H9 (cell line): ENCODE measurements around the gene MRPS18B. TPM values are rescaled to one million over a fixed set of nuclear protein-coding genes. Genes with fewer than 3 reads are reported as not detected.
"Not testable (repeated sequence)": the region's sequence is repeated elsewhere in the genome, so short reads cannot be mapped to it uniquely, and the experiment has no call there.

Experiments
- DNase-seq: peaks from one replicate; pipeline ENCODE4 v3.0.0-alpha.2; 2017
- H2AFZ ChIP-seq: one replicate; pipeline ENCODE4 v1.6.1; 2013; ENCODE audit warnings: mild to moderate bottlenecking, low read length, control low read depth, moderate library complexity
- H2AK5ac ChIP-seq: 2 replicates; pipeline ENCODE4 v1.6.1; 2013; ENCODE audit warnings: low read length, control low read depth, mixed read lengths; ENCODE audit not compliant: insufficient read length
- H2BK120ac ChIP-seq: one replicate; pipeline ENCODE4 v1.6.1; 2013; ENCODE audit warnings: low read depth, mild to moderate bottlenecking, low read length, control low read depth, inconsistent platforms; ENCODE audit not compliant: poor library complexity, severe bottlenecking
- H2BK12ac ChIP-seq: 2 replicates; pipeline ENCODE4 v1.6.1; 2013; ENCODE audit warnings: low read length, control low read depth, mixed read lengths, low read depth; ENCODE audit not compliant: insufficient read length
- H2BK15ac ChIP-seq: 2 replicates; pipeline ENCODE4 v1.6.1; 2013; ENCODE audit warnings: low read depth, low read length, control low read depth
- H2BK20ac ChIP-seq: one replicate; pipeline ENCODE4 v1.6.1; 2013; ENCODE audit warnings: low read depth, mild to moderate bottlenecking, low read length, control low read depth, inconsistent platforms; ENCODE audit not compliant: poor library complexity, severe bottlenecking
- H2BK5ac ChIP-seq: 2 replicates; pipeline ENCODE4 v1.6.1; 2013; ENCODE audit warnings: low read length, control low read depth, mixed read lengths; ENCODE audit not compliant: insufficient read length
- H3K14ac ChIP-seq: 2 replicates; pipeline ENCODE4 v1.6.1; 2013; ENCODE audit warnings: low read length, control low read depth; ENCODE audit not compliant: insufficient read depth
- H3K18ac ChIP-seq: 2 replicates; pipeline ENCODE4 v1.6.1; 2013; ENCODE audit warnings: low read depth, mild to moderate bottlenecking, mixed read lengths, low read length, control low read depth; ENCODE audit not compliant: insufficient read length
- H3K23ac ChIP-seq: 2 replicates; pipeline ENCODE4 v1.6.1; 2013; ENCODE audit warnings: low read length, control low read depth, mixed read lengths, low read depth; ENCODE audit not compliant: insufficient read length
- H3K23me2 ChIP-seq: 2 replicates; pipeline ENCODE4 v1.6.1; 2013; ENCODE audit warnings: low read depth, mild to moderate bottlenecking, mixed read lengths, low read length, control low read depth; ENCODE audit not compliant: insufficient read length, poor library complexity, severe bottlenecking
- H3K27ac ChIP-seq: 2 replicates; pipeline ENCODE4 v1.5.1; 2013; ENCODE audit warnings: low read length, control low read depth, mixed read lengths, low read depth; ENCODE audit not compliant: insufficient read length
- H3K27me3 ChIP-seq: 2 replicates; pipeline ENCODE4 v1.6.1; 2013; ENCODE audit warnings: low read length, control low read depth, inconsistent platforms; ENCODE audit not compliant: insufficient read depth
- H3K4ac ChIP-seq: 2 replicates; pipeline ENCODE4 v1.6.1; 2013; ENCODE audit warnings: low read depth, mild to moderate bottlenecking, control low read depth, inconsistent platforms, low read length, moderate library complexity
- H3K4me1 ChIP-seq: 2 replicates; pipeline ENCODE4 v1.6.1; 2013; ENCODE audit warnings: low read length, control low read depth, inconsistent platforms; ENCODE audit not compliant: insufficient read depth
- H3K4me2 ChIP-seq: 2 replicates; pipeline ENCODE4 v1.6.1; 2013; ENCODE audit warnings: low read length, control low read depth, mixed read lengths; ENCODE audit not compliant: insufficient read length, insufficient read depth
- H3K56ac ChIP-seq: 2 replicates; pipeline ENCODE4 v1.6.1; 2013; ENCODE audit warnings: low read depth, mild to moderate bottlenecking, mixed read lengths, low read length, control low read depth; ENCODE audit not compliant: insufficient read length
- H3K79me1 ChIP-seq: 2 replicates; pipeline ENCODE4 v1.6.1; 2013; ENCODE audit warnings: low read depth, mild to moderate bottlenecking, moderate library complexity, low read length, control low read depth, inconsistent platforms; ENCODE audit not compliant: insufficient read depth, poor library complexity, severe bottlenecking
- H3K79me2 ChIP-seq: 2 replicates; pipeline ENCODE4 v1.6.1; 2013; ENCODE audit warnings: low read length, control low read depth, inconsistent platforms; ENCODE audit not compliant: insufficient read depth
- H3K9ac ChIP-seq: 2 replicates; pipeline ENCODE4 v1.6.1; 2013; ENCODE audit warnings: low read length, control low read depth, mixed read lengths; ENCODE audit not compliant: insufficient read length; ENCODE audit errors: extremely low read depth
- H3K9me3 ChIP-seq: one replicate; pipeline ENCODE4 v1.6.1; 2013; ENCODE audit warnings: low read depth, low read length, inconsistent platforms; ENCODE audit not compliant: control insufficient read depth
- H3T11ph ChIP-seq: one replicate; pipeline ENCODE4 v1.6.1; 2013; ENCODE audit warnings: mild to moderate bottlenecking, low read length, control low read depth, inconsistent platforms
- H4K20me1 ChIP-seq: one replicate; pipeline ENCODE4 v1.6.1; 2013; ENCODE audit not compliant: control insufficient read depth, insufficient read length, insufficient read depth
- H4K5ac ChIP-seq: 2 replicates; pipeline ENCODE4 v1.6.1; 2013; ENCODE audit warnings: low read depth, mild to moderate bottlenecking, mixed read lengths, low read length, control low read depth; ENCODE audit not compliant: insufficient read length
- H4K8ac ChIP-seq: replicated peaks from 2 replicates; pipeline ENCODE4 v1.6.1; 2013; ENCODE audit warnings: low read length, control low read depth, mixed read lengths, low read depth; ENCODE audit not compliant: insufficient read length
- H4K91ac ChIP-seq: 2 replicates; pipeline ENCODE4 v1.6.1; 2013; ENCODE audit warnings: low read depth, mild to moderate bottlenecking, moderate library complexity, mixed read lengths, low read length, control low read depth; ENCODE audit not compliant: insufficient read length
- H3K27ac Mint-ChIP-seq, 3 experiments: 2 replicates in 2 of 3; 3 replicates in 1 of 3; pipeline ENCODE4 v1.8.0; 2020 to 2021; ENCODE audit warnings: mixed read lengths in 3 of 3, mild to moderate bottlenecking in 1 of 3, moderate library complexity in 1 of 3
- H3K27me3 Mint-ChIP-seq: 2 replicates; pipeline ENCODE4 v1.8.0; 2021; ENCODE audit warnings: low read depth, mild to moderate bottlenecking, moderate library complexity, mixed read lengths
- H3K36me3 Mint-ChIP-seq, 3 experiments: 2 replicates in 2 of 3; 3 replicates in 1 of 3; pipeline ENCODE4 v1.8.0; 2020 to 2021; ENCODE audit warnings: low read depth in 3 of 3, mixed read lengths in 3 of 3; ENCODE audit not compliant: insufficient read depth in 1 of 3
- H3K4me1 Mint-ChIP-seq, 2 experiments: 2 replicates each; pipeline ENCODE4 v1.8.0; 2020; ENCODE audit warnings: mixed read lengths in 2 of 2
- H3K4me3 Mint-ChIP-seq, 2 experiments: 2 replicates in 1 of 2; 3 replicates in 1 of 2; pipeline ENCODE4 v1.8.0; 2020 to 2021; ENCODE audit warnings: mild to moderate bottlenecking in 2 of 2, mixed read lengths in 2 of 2, moderate library complexity in 1 of 2
- H3K9me3 Mint-ChIP-seq, 2 experiments: 2 replicates in 1 of 2; 3 replicates in 1 of 2; pipeline ENCODE4 v1.8.0; 2020; ENCODE audit warnings: mild to moderate bottlenecking in 2 of 2, mixed read lengths in 2 of 2, moderate library complexity in 1 of 2
- CTCF ChIP-seq: fragments of 200-600 bp; sonication (generic); conservative IDR thresholded peaks from 3 replicates; pipeline ENCODE4 v1.8.0; 2021; ENCODE audit warnings: antibody characterized with exemption, mild to moderate bottlenecking
- WGBS: extraction: QIAGEN DNeasy Blood & Tissue Kit; methylation state at CpG from one replicate; pipeline ENCODE4 v1.1.7; 2013; ENCODE audit warnings: missing lambda C conversion rate, low lambda C conversion rate, mixed read lengths; ENCODE audit not compliant: insufficient read length; ENCODE audit errors: extremely low coverage; 5-methylcytosine and 5-hydroxymethylcytosine counted together
- total RNA-seq: library from RNA; stranded (reverse); gene quantifications from 2 replicates; pipeline ENCODE4 v1.2.1, GENCODE V29; 2021

MRPS18B gene
- total RNA-seq, 1 experiment from 2014 or later: 54.0 TPM

GRCh38 chr6:30664994-30665767 is 47.5 kb downstream of the MRPS18B start:
- no peaks in the 10 kb centered on the region for H3K27me3 Mint-ChIP-seq
- Histone ChIP-seq H2BK12ac (no peak overlapping the region), H3K18ac (no peak overlapping the region), H3K14ac (no peak overlapping the region), H2BK20ac (no peak overlapping the region), H2BK120ac (no peak overlapping the region), H3K79me1 (peaks cover 1% of the 10 kb centered on the region), H3K9ac (no peak overlapping the region), H3K4ac (no peak overlapping the region), H2AFZ (no peak overlapping the region), H3K56ac (no peak overlapping the region), H3K23me2 (no peaks in the 10 kb centered on the region), H3K23ac (no peak overlapping the region), H2BK15ac (no peak overlapping the region), H4K8ac (no peak overlapping the region), H3K4me1 (no peaks in the 10 kb centered on the region), H4K5ac (no peak overlapping the region), H3T11ph (no peak overlapping the region), H4K91ac (no peak overlapping the region), H3K4me2 (no peak overlapping the region), H3K79me2 (no peaks in the 10 kb centered on the region), H2AK5ac (no peak overlapping the region), H3K27ac (no peak overlapping the region), H2BK5ac (no peak overlapping the region), H3K9me3 (no peaks in the 10 kb centered on the region), H3K27me3 (no peaks in the 10 kb centered on the region), H4K20me1 (no peaks in the 10 kb centered on the region)
- H3K9me3 Mint-ChIP-seq: no peaks in the 10 kb centered on the region
- no peak overlapping the region; a peak in 1 of 7 replicates for H3K27ac Mint-ChIP-seq
- no peak for DNase-seq
- H3K4me3 Mint-ChIP-seq: no peak overlapping the region
- WGBS: no CpG with 5 or more reads among the region's 34 CpGs
- no peak for TF ChIP-seq CTCF
- no peaks in the 10 kb centered on the region for H3K4me1 Mint-ChIP-seq
- H3K36me3 Mint-ChIP-seq: peaks cover 23 to 77% (median 56%) of the 10 kb centered on the region in 3 experiments; a peak in 6 of 7 replicates

- not testable (repeated sequence) for H2BK5ac ChIP-seq, H3K27ac Mint-ChIP-seq, H3K27me3 Mint-ChIP-seq, H3K79me1 ChIP-seq, H3K27me3 ChIP-seq, H3K14ac ChIP-seq, H3K18ac ChIP-seq, H3K9me3 Mint-ChIP-seq, H4K5ac ChIP-seq, H3K4me3 Mint-ChIP-seq, H2AFZ ChIP-seq, H3K56ac ChIP-seq, H4K8ac ChIP-seq, H2AK5ac ChIP-seq, H3K9ac ChIP-seq, H3T11ph ChIP-seq, H4K20me1 ChIP-seq, H3K27ac ChIP-seq, H3K23me2 ChIP-seq, DNase-seq, H3K4ac ChIP-seq, H3K4me1 Mint-ChIP-seq, H2BK15ac ChIP-seq, H2BK20ac ChIP-seq, H4K91ac ChIP-seq, H3K79me2 ChIP-seq, H3K4me2 ChIP-seq, H3K9me3 ChIP-seq, H3K4me1 ChIP-seq, H2BK120ac ChIP-seq, H2BK12ac ChIP-seq, H3K23ac ChIP-seq
- WGBS: no CpG with 5 or more reads among the region's 2 CpGs
- H3K36me3 Mint-ChIP-seq: peaks cover 30 to 78% (median 63%) of the 10 kb centered on the region in 3 experiments; a peak in 6 of 7 replicates
These were observed 48.7 kb downstream of the MRPS18B start for GRCh38 chr6:30666300-30666699.
